Subcutaneous adipose tissue (tissue), 4 donors: Measurements from ENCODE around the gene CHAT. TPM values are rescaled to one million over a fixed set of nuclear protein-coding genes. Genes with fewer than 3 reads are reported as not detected.

Source experiments
- CTCF ChIP-seq: fragments of 450-650 bp; IDR thresholded peaks from one replicate; pipeline ENCODE4 v1.5.1; 2016; ENCODE audit warnings: low read depth, mild to moderate bottlenecking, control low read depth, antibody characterized with exemption, moderate library complexity
- total RNA-seq, 4 donors: library from RNA; depleted of rRNA; stranded (reverse); fragments of >200 nt; gene quantifications; one replicate each; pipeline ENCODE4 v1.1.0, GENCODE V29; 2016

Gene CHAT
- total RNA-seq, 4 donors from 2014 or later: not detected

GRCh38 chr10:49656845-49657493 lies 43.1 kb downstream of the CHAT start:
- no peak for TF ChIP-seq CTCF

- TF ChIP-seq CTCF: no peak
These were observed 43.8 kb downstream of the CHAT start for GRCh38 chr10:49657606-49658005.

- TF ChIP-seq CTCF: no peak
These were observed 47.5 kb downstream of the CHAT start for GRCh38 chr10:49661140-49661856.

- TF ChIP-seq CTCF: no peak
These were observed 48.5 kb downstream of the CHAT start for GRCh38 chr10:49662169-49662830.

- TF ChIP-seq CTCF: no peak
These were observed 49.8 kb downstream of the CHAT start for GRCh38 chr10:49663596-49663995.

- TF ChIP-seq CTCF: no peak
These were observed 50.4 kb downstream of the CHAT start for GRCh38 chr10:49664006-49664841.

- TF ChIP-seq CTCF: no peak
These were observed 51.1 kb downstream of the CHAT start for GRCh38 chr10:49664842-49665355.
